ENCODE results near the gene GUCA1A. TPM values are rescaled to one million over a fixed set of nuclear protein-coding genes. Genes with fewer than 3 reads are reported as not detected.

Gene GUCA1A
- total RNA-seq, 6 donors from 2014 or later = not detected

DNA sequence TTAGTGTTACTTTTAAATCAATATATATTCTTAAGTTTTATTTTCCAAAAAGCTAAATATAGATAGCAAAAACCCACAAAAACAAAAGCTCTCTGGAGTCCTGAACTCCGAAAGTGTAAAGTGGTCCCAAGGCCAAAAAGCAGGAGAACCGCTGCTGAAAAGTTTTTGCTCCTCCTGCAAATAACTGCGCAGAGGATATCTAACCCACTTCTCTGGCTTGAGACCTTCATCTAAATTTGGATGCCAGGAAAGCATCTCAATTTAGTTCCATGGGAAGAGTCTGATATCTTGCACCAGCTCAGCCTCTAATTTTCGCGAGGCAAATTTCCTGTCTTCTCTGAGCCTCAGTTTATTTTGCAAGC is 44.0 kb downstream of the GUCA1A start:
- ATAC-seq (ENCODE audit: low FRiP score in 2 of 2) (no peak), DNase-seq (no peak)
- H3K4me1 ChIP-seq = peaks cover 8 to 16% (median 16%) of the 10 kb centered on the region in 4 donors
- TF ChIP-seq POLR2A (IDR thresholded peaks at IDR 0.05) = no peak
- TF ChIP-seq, protein P1, sequence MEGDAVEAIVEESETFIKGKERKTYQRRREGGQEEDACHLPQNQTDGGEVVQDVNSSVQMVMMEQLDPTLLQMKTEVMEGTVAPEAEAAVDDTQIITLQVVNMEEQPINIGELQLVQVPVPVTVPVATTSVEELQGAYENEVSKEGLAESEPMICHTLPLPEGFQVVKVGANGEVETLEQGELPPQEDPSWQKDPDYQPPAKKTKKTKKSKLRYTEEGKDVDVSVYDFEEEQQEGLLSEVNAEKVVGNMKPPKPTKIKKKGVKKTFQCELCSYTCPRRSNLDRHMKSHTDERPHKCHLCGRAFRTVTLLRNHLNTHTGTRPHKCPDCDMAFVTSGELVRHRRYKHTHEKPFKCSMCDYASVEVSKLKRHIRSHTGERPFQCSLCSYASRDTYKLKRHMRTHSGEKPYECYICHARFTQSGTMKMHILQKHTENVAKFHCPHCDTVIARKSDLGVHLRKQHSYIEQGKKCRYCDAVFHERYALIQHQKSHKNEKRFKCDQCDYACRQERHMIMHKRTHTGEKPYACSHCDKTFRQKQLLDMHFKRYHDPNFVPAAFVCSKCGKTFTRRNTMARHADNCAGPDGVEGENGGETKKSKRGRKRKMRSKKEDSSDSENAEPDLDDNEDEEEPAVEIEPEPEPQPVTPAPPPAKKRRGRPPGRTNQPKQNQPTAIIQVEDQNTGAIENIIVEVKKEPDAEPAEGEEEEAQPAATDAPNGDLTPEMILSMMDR (IDR thresholded peaks at IDR 0.05) = no peak
- no peak for TF ChIP-seq POLR2AphosphoS5 (IDR thresholded peaks at IDR 0.05)
- TF ChIP-seq EP300 (IDR thresholded peaks at IDR 0.05) = no peak
- no peaks in the 10 kb centered on the region for H3K9me3 ChIP-seq
- H3K36me3 ChIP-seq = peaks cover 8 to 19% (median 14%) of the 10 kb centered on the region in 4 donors
- peak overlapping the region; percentile 75 to 84 (median 82) for H3K4me3 ChIP-seq
- peak overlapping the region; percentile 75 to 86 (median 76) for H3K27ac ChIP-seq
- H3K27me3 ChIP-seq = no peaks in the 10 kb centered on the region
- 3 to 5% methylated on average over 5 of the region's 5 CpGs for WGBS, 2 donors

DNA sequence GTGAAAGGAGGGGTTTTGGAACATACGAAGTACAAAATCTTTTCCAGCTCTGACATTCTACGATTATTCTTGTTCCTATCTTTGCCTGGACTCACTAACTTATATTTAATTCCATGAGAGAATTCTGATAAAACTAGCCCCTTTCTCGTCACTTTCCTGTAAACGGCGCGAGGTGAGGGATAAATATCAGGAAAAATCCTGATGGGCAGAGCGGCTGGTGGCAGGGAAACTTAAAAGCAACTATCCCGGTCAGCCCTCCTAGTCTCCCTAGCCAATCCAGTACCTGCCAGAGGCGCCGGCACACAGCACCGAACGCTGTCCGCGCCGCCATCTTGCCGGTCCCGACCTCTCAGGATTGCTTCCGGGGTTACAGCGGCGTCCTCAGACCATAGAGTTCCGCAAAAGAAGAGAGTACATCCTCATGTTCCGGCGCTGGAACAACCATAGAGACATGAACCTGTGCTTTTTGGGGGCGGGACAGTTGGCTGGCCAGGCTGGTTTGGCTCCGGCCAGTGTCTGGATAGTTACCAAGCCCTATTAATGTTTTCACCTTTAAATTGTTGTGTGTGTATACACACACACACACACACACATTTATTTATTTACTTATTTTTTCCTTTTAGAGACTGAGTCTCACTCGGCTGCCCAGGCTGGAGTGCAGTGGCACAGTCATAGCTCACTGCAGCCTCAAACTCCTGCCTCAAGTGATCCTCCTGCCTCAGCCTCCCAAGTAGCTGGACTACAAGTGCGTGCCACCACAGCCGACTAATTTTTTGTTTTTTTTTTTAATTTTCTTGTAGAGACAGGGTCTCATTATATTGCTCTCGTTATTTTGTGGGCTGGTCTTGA is 44.6 kb downstream of the GUCA1A start, which contains the start of gene MRPS10:
Gene MRPS10 (minus strand): TSS at position 343 of the 849 bp plus-strand sequence. CDS start 12 bp downstream, at position 331.
- Histone ChIP-seq H3K27me3 (no peaks in the 10 kb centered on the region), H3K9me3 (no peaks in the 10 kb centered on the region), H3K36me3 (peaks cover 8 to 14% (median 12%) of the 10 kb centered on the region in 4 donors), H3K27ac (peak within 1 kb of the TSS; percentile 75 to 86 (median 76)), H3K4me1 (peaks cover 8 to 16% (median 16%) of the 10 kb centered on the region in 4 donors), H3K4me3 (peak within 1 kb of the TSS; percentile 75 to 84 (median 82))
- WGBS, 2 donors = 10 to 12% methylated on average over 24 to 29 of the region's 29 CpGs
- peak; percentile 99 to 100 for ATAC-seq (ENCODE audit: low FRiP score in 2 of 2)
- TF ChIP-seq, protein P1 (IDR thresholded peaks at IDR 0.05) = peak in 1 of 6 experiments; percentile 19
- TF ChIP-seq POLR2A (IDR thresholded peaks at IDR 0.05) (peak in 3 of 4 donors; percentile 9 to 86 (median 67)), EP300 (IDR thresholded peaks at IDR 0.05) (no peak), POLR2AphosphoS5 (IDR thresholded peaks at IDR 0.05) (peak; percentile 90 to 97)
- peak; percentile 92 to 97 for DNase-seq

DNA sequence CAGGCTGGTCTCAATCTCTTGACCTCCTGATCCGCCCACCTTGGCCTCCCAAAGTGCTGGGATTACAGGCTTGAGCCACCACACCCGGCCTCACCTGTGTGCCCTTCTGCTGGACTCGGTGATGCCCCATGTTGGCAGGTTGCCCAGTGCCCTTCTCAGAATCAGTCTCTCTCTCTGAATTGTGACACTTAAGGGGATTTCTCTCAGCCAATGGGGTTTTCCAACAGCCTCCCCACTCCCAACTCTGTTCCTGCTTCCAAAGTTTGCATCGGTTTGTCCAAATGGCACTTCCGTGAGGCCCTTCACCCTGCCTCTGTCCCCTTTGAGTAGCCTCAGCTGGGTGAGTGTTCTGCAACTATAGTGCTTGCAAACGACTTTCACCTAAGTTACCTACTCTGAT is 47.6 kb downstream of the GUCA1A start:
- no peaks in the 10 kb centered on the region for H3K27me3 ChIP-seq
- H3K4me1 ChIP-seq = peaks cover 8 to 16% (median 10%) of the 10 kb centered on the region in 4 donors
- no peaks in the 10 kb centered on the region for H3K36me3 ChIP-seq
- DNase-seq = no peak
- 82 to 87% methylated on average over 6 of the region's 6 CpGs for WGBS, 2 donors
- ATAC-seq (ENCODE audit: low FRiP score in 2 of 2) = no peak
- TF ChIP-seq, protein P1 (IDR thresholded peaks at IDR 0.05) = no peak
- TF ChIP-seq POLR2A (IDR thresholded peaks at IDR 0.05) (no peak), POLR2AphosphoS5 (IDR thresholded peaks at IDR 0.05) (no peak), EP300 (IDR thresholded peaks at IDR 0.05) (no peak)
- H3K9me3 ChIP-seq = no peaks in the 10 kb centered on the region
- H3K4me3 ChIP-seq = no peak overlapping the region
- H3K27ac ChIP-seq = no peak overlapping the region

DNA sequence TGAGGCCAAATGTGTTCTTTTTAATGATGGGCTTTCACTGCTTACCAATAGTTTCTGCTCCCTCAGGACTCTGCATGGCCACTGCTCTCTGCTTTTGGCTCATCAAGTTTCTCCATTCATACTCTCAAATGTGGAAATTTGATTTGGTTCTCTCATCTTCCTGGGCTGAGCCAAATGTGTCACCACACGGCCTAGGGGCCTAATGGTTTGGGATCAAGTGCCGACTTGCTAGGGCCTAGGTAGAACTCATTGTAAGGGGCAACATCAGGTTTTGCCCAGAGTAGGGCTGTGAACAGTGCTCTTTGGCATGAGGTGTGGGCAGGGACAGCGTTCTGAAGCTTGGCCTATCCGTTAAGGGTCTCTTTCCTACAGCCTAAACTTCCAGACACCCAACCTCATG is 48.4 kb downstream of the GUCA1A start:
- Histone ChIP-seq H3K27me3 (no peaks in the 10 kb centered on the region), H3K9me3 (no peaks in the 10 kb centered on the region), H3K36me3 (no peaks in the 10 kb centered on the region), H3K4me3 (no peak overlapping the region), H3K27ac (no peak overlapping the region), H3K4me1 (peaks cover 6 to 15% (median 7%) of the 10 kb centered on the region in 4 donors)
- no peak for ATAC-seq (ENCODE audit: low FRiP score in 2 of 2)
- TF ChIP-seq POLR2A (IDR thresholded peaks at IDR 0.05) (no peak), POLR2AphosphoS5 (IDR thresholded peaks at IDR 0.05) (no peak), EP300 (IDR thresholded peaks at IDR 0.05) (no peak)
- TF ChIP-seq, protein P1 (IDR thresholded peaks at IDR 0.05) = no peak
- 73 to 85% methylated on average over 4 of the region's 4 CpGs for WGBS, 2 donors
- no peak for DNase-seq

All from upper lobe of left lung (tissue), 6 donors.